Endothelial cell of umbilical vein (primary cell): ENCODE results near the gene BAZ1B. TPM values are rescaled to one million over a fixed set of nuclear protein-coding genes. Genes with fewer than 3 reads are reported as not detected.
"Not testable (repeated sequence)": the region's sequence is repeated elsewhere in the genome, so short reads cannot be mapped to it uniquely, and the experiment has no call there.

Experiments used
- BruUV-seq: library from RNA; stranded (reverse); fragments of 400-500 nt; replicated peaks from 2 replicates; lab custom pipeline; 2021; lab: Mats Ljungman, UMichigan
- CTCF ChIA-PET: fragments of 300-600, 350-600 bp; sonication (Branson Sonifier 250); formaldehyde crosslinking; loops from one replicate; lab custom pipeline; 2021; ENCODE audit warnings: antibody characterized with exemption, inconsistent platforms; lab: Charles Lee
- POLR2A ChIA-PET: fragments of 300-600, 350-600 bp; sonication (Branson Sonifier 250); formaldehyde crosslinking; loops from one replicate; lab custom pipeline; 2021; ENCODE audit warnings: antibody characterized with exemption, inconsistent platforms; lab: Charles Lee
- DNase-seq: peaks from one replicate; pipeline ENCODE4 v3.0.0-alpha.2; 2011; ENCODE audit warnings: low read depth, low spot score
- FAIRE-seq: peaks from 2 replicates; lab custom pipeline; 2011; peaks lifted over from hg19 to GRCh38; lab: Jason Lieb, UNC
- H2AFZ ChIP-seq: 2 replicates; pipeline ENCODE4 v1.6.0; 2012; ENCODE audit warnings: low read depth, low read length, control low read depth, inconsistent platforms
- H3K27ac ChIP-seq: 2 replicates; pipeline ENCODE4 v1.5.1; 2011; ENCODE audit warnings: low read depth, mild to moderate bottlenecking, control low read depth, low read length, moderate library complexity; ENCODE audit not compliant: insufficient read depth
- H3K27me3 ChIP-seq, 2 experiments: 2 replicates each; pipeline versions ENCODE4 v1.6.0 to v1.6.1; 2011; ENCODE audit warnings: low read length in 2 of 2, mixed read lengths in 1 of 2; ENCODE audit not compliant: control insufficient read depth in 2 of 2, insufficient read depth in 2 of 2
- H3K36me3 ChIP-seq, 2 experiments: 2 replicates in 1 of 2; 3 replicates in 1 of 2; pipeline ENCODE4 v1.5.1; 2011; ENCODE audit warnings: low read length in 2 of 2, mild to moderate bottlenecking in 1 of 2, moderate library complexity in 1 of 2; ENCODE audit not compliant: control insufficient read depth in 2 of 2, insufficient read depth in 2 of 2; ENCODE audit errors: extremely low read depth in 1 of 2
- H3K4me1 ChIP-seq: 3 replicates; pipeline ENCODE4 v1.5.1; 2011; ENCODE audit warnings: mild to moderate bottlenecking, low read length; ENCODE audit not compliant: control insufficient read depth, insufficient read depth; ENCODE audit errors: extremely low read depth
- H3K4me2 ChIP-seq: 2 replicates; pipeline ENCODE4 v1.6.1; 2011; ENCODE audit warnings: low read length, control low read depth, mixed read lengths; ENCODE audit not compliant: insufficient read depth
- H3K4me3 ChIP-seq, 3 experiments: fragments of 200-600 bp in 1 of 3; sonication (generic), shearing (Covaris generic) in 1 of 3; replicated peaks in 1 of 3; 2 replicates each; pipeline ENCODE4 v1.5.1; 2011 to 2016; ENCODE audit warnings: control low read depth in 3 of 3, low read length in 3 of 3, mild to moderate bottlenecking in 2 of 3, inconsistent platforms in 1 of 3, low read depth in 1 of 3, moderate library complexity in 1 of 3; ENCODE audit not compliant: insufficient read depth in 1 of 3
- H3K79me2 ChIP-seq: 2 replicates; pipeline ENCODE4 v1.6.0; 2012; ENCODE audit warnings: low read length, inconsistent platforms; ENCODE audit not compliant: control insufficient read depth, insufficient read depth
- H3K9ac ChIP-seq: replicated peaks from 2 replicates; pipeline ENCODE3; 2011; ENCODE audit warnings: low read length, control low read depth; ENCODE audit not compliant: insufficient read depth; ENCODE audit errors: extremely low read depth
- H3K9me1 ChIP-seq: replicated peaks from 3 replicates; pipeline ENCODE4 v1.6.0; 2011; ENCODE audit warnings: mild to moderate bottlenecking, low read length; ENCODE audit not compliant: control insufficient read depth, insufficient read depth; ENCODE audit errors: extremely low read depth
- H3K9me3 ChIP-seq: replicated peaks from 2 replicates; pipeline ENCODE4 v1.5.1; 2012; ENCODE audit warnings: low read length, inconsistent platforms; ENCODE audit not compliant: control insufficient read depth, insufficient read depth
- H4K20me1 ChIP-seq: replicated peaks from 2 replicates; pipeline ENCODE3; 2011; ENCODE audit warnings: mild to moderate bottlenecking, low read length; ENCODE audit not compliant: control insufficient read depth, insufficient read depth; ENCODE audit errors: extremely low read depth
- CTCF ChIP-seq, 2 donors: IDR thresholded peaks; 1 replicate in 1 of 2; 2 replicates in 1 of 2; pipeline ENCODE4 v1.5.1; 2011; ENCODE audit warnings: low read length in 2 of 2, mild to moderate bottlenecking in 2 of 2, moderate library complexity in 2 of 2, control low read depth in 1 of 2, inconsistent platforms in 1 of 2, low read depth in 1 of 2; ENCODE audit not compliant: insufficient read depth in 1 of 2; ENCODE audit errors: extremely low read depth in 1 of 2
- EZH2 ChIP-seq: IDR thresholded peaks from 2 replicates; pipeline ENCODE4 v1.6.1; 2012; ENCODE audit warnings: borderline replicate concordance, low read depth, mild to moderate bottlenecking, moderate library complexity, low read length, inconsistent platforms; ENCODE audit not compliant: severe bottlenecking
- FOS ChIP-seq: IDR thresholded peaks from 2 replicates; pipeline ENCODE4 v1.6.1; 2011; ENCODE audit warnings: mild to moderate bottlenecking, low read length, moderate library complexity, borderline replicate concordance; ENCODE audit not compliant: insufficient read depth
- GATA2 ChIP-seq: IDR thresholded peaks from 2 replicates; pipeline ENCODE4 v1.7.0; 2011; ENCODE audit warnings: low read depth, mild to moderate bottlenecking, moderate library complexity, mixed read lengths, low read length; ENCODE audit not compliant: insufficient read length, insufficient read depth
- JUN ChIP-seq: IDR thresholded peaks from 2 replicates; pipeline ENCODE4 v1.6.1; 2011; ENCODE audit warnings: borderline replicate concordance, low read depth; ENCODE audit not compliant: insufficient read length, insufficient read depth
- MYC ChIP-seq: IDR thresholded peaks from one replicate; pipeline ENCODE4 v1.6.1; 2011; ENCODE audit warnings: mild to moderate bottlenecking, low read depth, low read length
- POLR2A ChIP-seq: IDR thresholded peaks from 2 replicates; pipeline ENCODE4 v1.6.1; 2012; ENCODE audit warnings: low read depth, mild to moderate bottlenecking, control low read depth, low read length
- POLR2AphosphoS5 ChIP-seq: IDR thresholded peaks from 2 replicates; pipeline ENCODE4 v1.6.1; 2012; ENCODE audit warnings: low read depth, mild to moderate bottlenecking, control low read depth, low read length, moderate library complexity; ENCODE audit not compliant: insufficient read depth
- dilution Hi-C: fragments of 300-500 bp; cut with MboI; formaldehyde crosslinking; loops from one replicate; pipeline ENCODE4 v1.15.0; 2019; ENCODE audit warnings: low sequenced_read_pairs; ENCODE audit not compliant: extremely low pct_ligation_motif_present
- intact Hi-C: fragments of 100-400 bp; cut with micrococcal nuclease; formaldehyde crosslinking; loops from one replicate; pipeline ENCODE4 v1.10.0; 2022
- polyA plus RNA-seq, 4 experiments: library from polyadenylated mRNA; depleted of rRNA in 3 of 4; stranded (reverse) in 3 of 4; unstranded in 1 of 4; fragments of >200 nt; gene quantifications; 2 replicates each; pipeline versions ENCODE4 v1.2.1 to v1.2.3, GENCODE V29; 2011 to 2012; ENCODE audit warnings: missing spikeins in 1 of 4
- total RNA-seq: library from RNA; stranded (reverse); gene quantifications from 2 replicates; pipeline ENCODE4 v1.2.3, GENCODE V29; 2021
- TF ChIP-seq, protein P1 (sequence below): IDR thresholded peaks from 2 replicates; pipeline ENCODE4 v1.6.1; 2011; ENCODE audit not compliant: insufficient read depth, insufficient read length

The BAZ1B gene
- total and polyA plus RNA-seq, 2 donors (not counting 3 experiments of a cell fraction or from before 2014, with no cell fraction given): 16.2 to 74.7 TPM

DNA sequence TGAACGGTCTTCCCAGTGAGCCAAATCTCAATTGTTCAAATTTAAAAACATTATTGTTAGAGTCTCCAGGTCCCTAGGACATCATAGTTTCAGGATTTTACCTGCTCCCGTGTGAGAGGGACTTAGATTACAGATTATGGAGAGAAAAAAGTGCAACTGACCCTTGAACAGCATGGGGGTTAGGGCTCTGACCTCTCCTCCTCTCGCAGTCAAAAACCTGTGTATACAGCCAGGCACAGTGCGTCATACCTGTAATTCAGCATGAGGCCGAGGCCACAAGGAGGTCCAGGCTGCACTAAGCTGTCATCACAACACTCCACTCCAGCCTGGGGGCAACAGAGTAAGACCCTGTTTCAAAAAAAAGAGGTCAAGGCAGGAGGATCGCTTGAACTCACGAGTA, 25.5 kb downstream of the BAZ1B start:
- H3K79me2 ChIP-seq: peaks cover 44% of the 10 kb centered on the region
- no peaks in the 10 kb centered on the region for H4K20me1 ChIP-seq
- POLR2A ChIA-PET: no interaction called here
- H3K4me2 ChIP-seq: no peak overlapping the region
- no TSS peak for BruUV-seq
- no peak overlapping the region for H3K9ac ChIP-seq
- intact Hi-C loops: no loop called here
- H3K9me1 ChIP-seq: no peaks in the 10 kb centered on the region
- H3K27me3 ChIP-seq: no peaks in the 10 kb centered on the region
- H3K27ac ChIP-seq: no peak overlapping the region
- H3K4me3 ChIP-seq: no peak overlapping the region
- no peak for DNase-seq
- dilution Hi-C loops: no loop called here
- no peak overlapping the region for H2AFZ ChIP-seq
- peaks cover 17 to 21% of the 10 kb centered on the region in 2 experiments for H3K36me3 ChIP-seq
- H3K9me3 ChIP-seq: no peaks in the 10 kb centered on the region
- H3K4me1 ChIP-seq: no peaks in the 10 kb centered on the region
- FAIRE-seq: no peak
- no peak for TF ChIP-seq GATA2
- TF ChIP-seq POLR2AphosphoS5: no peak
- TF ChIP-seq CTCF (IDR thresholded peaks at IDR 0.05; ENCODE audit: extremely low read depth in 1 of 2, insufficient read depth in 1 of 2, low read depth in 1 of 2, low read length in 2 of 2): no peak
- TF ChIP-seq EZH2: no peak
- no peak for TF ChIP-seq MYC
- TF ChIP-seq POLR2A: no peak
- no peak for TF ChIP-seq FOS
- TF ChIP-seq, protein P1, sequence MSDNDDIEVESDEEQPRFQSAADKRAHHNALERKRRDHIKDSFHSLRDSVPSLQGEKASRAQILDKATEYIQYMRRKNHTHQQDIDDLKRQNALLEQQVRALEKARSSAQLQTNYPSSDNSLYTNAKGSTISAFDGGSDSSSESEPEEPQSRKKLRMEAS: no peak
- TF ChIP-seq JUN: no peak
- CTCF ChIA-PET: no interaction called here

DNA sequence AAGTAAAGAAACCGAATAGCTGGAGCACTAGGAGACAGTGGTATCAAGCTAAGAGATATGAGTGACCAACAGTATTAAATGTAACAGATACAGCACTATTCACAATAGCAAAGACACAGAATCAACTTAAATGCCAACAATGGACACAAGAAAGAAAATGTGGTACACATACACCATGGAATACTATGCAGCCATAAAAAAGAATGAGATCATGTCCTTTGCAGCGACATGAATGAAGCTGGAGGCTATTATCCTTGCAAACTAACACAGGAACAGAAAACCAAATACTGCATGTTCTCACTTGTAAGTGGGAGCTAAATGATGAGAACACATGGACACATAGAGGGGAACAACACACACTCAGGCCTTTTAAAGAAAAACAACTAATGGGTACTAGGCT, 26.6 kb downstream of the BAZ1B start:
- H3K27me3 ChIP-seq, H3K4me1 ChIP-seq, H3K27ac ChIP-seq, CTCF ChIA-PET, H3K9me1 ChIP-seq, H2AFZ ChIP-seq, H3K4me3 ChIP-seq, H3K9me3 ChIP-seq, FAIRE-seq, H4K20me1 ChIP-seq, H3K9ac ChIP-seq, H3K4me2 ChIP-seq, intact Hi-C loops, dilution Hi-C loops, DNase-seq, BruUV-seq, POLR2A ChIA-PET: not testable (repeated sequence)
- H3K36me3 ChIP-seq: peaks cover 14 to 23% of the 10 kb centered on the region in 2 experiments
- H3K79me2 ChIP-seq: peaks cover 44% of the 10 kb centered on the region
